CD1c-positive myeloid dendritic cell (primary cell): ENCODE data around the gene CHD3.
A peak's percentile ranks its signal among the peaks of the same experiment; 100 is the strongest.

Experiments
- DNase-seq: peaks from one replicate; pipeline ENCODE4 v3.0.0-alpha.2; 2016; ENCODE audit errors: extremely low spot score

The CHD3 gene

DNA sequence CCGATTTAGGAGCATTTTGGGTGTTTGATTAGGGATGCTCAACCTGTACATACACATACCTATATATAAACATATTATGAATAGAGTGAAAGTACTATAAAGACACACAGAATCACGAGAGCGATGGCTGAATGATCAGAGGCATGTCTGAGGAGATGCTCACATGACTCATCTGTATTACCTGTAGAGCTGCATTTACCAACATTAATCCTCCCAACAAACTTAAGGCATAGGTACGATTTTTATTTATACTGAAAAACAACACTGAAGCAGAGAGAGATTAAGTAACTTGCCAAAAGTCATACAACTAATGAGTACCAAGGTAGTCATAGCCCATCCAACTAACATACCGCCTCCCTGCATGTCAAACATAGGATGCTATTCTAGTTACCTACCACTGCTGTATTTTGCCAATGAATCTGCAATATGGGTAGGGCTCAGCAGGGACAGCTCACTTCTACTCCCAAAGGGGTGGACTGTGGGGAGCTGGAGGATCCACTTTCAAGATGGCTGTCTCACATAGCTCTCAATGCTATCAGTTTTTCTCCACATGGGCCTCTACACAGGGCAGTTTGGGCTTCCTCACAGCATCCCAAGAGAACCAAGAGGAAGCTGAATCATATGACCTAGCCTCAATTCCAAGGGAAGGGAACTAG lies 23.5 kb upstream of the CHD3 start:
- no peak for DNase-seq

DNA sequence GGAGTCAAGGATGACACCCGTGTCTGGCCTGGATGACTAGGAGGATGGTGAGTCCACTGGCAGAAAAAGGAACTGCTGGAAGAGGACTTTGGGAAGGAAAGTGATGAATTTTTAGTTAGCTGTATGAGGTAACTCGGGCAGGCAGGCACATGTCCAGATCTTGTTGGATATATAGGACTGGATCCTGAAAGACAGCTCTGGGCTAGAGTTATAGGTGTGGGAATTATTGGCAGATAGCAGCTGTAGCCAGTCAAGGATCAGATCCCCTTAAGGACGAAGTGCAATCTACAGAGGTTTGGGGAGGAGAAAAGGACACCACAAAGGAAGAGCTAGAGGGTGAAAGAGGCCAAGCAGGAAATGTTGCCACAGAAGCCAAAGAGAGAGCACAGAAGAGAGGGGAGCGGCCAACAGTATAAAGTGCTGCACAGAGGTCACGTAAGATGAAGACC lies 20.7 kb upstream of the CHD3 start:
- peak; percentile 12 for DNase-seq

DNA sequence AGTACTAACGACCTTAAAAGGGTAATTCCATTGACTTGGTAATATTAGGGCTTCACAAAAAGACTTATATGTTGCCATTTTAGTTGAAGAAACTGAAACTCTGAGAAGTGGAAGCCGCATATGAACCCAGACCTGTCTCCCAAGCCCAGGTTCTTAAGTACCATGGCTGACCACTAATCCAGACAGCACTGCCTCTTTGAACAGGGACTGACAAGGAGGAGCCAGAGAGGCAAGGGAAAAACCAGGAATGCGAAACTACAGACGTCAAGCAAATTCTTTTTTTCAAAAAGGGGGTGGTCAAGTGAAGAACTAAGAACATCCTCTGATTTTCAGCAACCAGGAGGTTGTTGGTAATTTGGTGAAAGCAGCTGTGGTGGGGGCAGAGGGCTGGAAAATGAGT lies 15.5 kb upstream of the CHD3 start:
- DNase-seq: no peak

DNA sequence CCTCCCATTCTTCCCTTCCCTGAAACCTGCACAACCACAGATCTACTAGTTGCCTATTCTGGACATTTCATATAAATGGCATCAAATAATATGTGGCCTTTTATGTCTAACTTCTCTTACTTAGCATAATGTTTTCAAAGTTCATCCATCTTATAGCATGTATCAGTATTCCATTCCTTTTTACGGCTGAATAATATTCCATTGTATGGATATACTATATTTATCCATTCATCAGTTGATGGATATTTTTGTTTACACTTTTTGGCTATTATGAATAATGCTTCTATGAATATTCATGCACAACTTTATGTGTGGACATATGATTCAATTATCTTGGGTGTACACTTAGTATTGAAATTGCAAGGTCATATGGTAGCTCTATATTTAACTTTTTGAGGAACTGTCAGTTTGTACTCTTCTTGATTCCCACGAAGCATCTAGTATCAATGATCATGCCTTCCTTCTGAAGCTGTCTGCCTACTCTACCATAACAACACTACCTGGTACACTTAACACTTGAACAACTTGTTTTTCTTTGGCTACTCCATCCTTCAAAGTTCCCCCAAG lies 12.7 kb upstream of the CHD3 start:
- DNase-seq: no peak

DNA sequence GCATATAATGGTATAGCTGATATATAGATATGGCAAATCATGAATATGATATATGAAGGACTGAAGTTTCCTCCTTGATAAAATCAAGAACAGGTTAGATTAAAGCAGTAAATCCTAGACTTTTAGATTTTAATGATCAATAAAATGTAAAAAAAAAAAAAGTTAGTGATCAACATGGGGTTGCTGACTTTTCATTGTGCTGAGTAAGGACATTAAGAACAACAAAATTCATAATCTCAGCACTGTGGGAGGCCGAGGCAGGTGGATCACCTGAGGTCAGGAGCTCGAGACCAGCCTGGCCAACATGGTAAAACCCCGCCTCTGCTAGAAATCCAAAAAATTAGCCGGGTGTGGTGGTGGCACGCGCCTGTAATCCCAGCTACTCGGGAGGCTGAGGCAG lies 10.4 kb upstream of the CHD3 start:
- no peak for DNase-seq

DNA sequence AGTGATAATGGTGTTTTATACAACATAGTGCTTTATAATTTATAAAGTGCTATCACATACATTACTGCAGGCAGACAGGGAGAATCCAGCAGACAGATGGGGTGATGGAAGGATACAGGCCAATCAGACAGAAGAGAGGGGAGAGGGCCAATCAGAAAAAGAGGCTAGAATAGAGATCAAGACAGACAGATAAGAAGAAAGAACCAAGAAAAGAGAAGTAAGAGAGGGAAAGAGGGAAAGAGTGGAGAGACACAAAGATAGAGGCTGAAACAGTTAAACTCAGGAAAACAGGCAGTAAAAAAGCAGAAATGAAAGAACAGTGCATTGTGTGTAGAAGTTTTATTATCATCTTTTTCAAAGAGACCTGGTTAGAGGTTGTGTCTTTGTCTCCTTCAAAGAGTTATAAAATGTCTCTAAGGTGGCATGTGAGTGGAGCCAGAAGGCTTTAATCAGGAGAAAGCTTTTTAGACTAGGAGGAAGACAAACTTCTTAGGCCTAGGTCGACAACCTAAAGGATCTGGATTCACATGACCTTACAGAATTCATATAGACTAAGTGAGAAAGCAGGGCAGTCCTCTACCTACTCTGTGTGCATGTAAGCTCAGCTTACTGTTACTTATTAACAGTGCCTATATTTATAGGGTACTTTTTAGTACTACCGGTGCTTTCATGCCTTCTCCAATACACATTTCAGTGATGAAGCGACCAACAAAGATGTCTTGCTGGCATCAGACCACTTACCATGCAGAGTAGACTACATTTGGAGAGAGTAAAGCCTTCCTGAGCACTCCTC lies 8.3 kb upstream of the CHD3 start:
- DNase-seq: no peak

DNA sequence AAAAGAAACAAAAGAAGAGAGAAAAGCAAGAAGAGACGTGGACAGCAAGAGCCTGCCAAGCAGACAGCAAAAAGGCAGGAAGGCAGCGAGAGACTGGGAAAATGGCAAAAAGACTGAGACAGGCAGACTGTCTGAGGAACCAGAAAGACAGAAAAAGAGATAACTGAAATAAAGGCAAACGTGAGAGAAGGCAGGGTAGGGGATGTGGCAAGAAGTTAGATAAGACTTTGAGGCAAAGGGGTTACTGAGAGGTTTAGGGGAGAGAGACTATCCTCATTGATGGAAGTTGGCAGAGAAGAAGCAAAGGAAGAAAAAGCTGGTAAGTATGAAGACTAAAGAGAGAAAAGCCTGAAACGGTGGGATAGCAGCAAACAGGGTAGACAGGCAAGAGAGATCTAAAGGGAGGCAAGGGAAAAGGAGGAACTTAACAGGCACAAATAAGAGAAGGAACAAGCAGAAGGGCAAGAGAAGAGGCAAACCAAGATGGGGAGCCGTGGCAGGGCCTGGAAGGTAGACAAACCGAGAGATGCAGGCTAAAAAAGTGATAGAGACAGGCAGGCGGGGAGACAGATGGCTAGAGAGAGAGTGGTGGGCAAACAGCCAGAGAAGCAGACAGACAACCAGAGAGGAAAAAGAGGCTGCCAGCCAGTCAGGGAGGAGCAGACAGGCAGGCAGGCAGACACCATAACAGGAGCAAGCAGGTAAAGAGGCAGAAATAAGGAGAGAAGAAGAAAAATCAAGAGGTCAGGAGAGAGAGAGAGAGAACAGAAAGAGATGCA lies 7.1 kb upstream of the CHD3 start:
- no peak for DNase-seq

DNA sequence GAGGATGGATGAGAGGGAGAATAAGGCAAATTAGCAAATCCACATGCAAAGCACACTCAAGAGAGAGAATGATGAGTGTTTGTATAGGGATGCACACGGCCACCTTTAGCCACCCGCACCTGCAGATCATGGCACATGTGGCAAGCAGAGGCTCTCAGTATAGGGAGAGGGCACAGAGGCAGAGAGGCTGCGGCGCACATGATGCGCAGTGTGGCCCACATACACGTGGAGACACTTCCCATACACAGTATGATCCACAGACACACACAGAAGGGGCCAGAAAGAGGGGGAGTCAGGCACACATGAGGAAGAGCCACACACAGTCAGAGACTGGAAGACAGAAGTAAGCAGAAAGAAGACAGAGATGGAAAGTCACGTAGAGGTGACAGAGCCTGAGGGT lies 6.5 kb upstream of the CHD3 start:
- peak; percentile 13 for DNase-seq

DNA sequence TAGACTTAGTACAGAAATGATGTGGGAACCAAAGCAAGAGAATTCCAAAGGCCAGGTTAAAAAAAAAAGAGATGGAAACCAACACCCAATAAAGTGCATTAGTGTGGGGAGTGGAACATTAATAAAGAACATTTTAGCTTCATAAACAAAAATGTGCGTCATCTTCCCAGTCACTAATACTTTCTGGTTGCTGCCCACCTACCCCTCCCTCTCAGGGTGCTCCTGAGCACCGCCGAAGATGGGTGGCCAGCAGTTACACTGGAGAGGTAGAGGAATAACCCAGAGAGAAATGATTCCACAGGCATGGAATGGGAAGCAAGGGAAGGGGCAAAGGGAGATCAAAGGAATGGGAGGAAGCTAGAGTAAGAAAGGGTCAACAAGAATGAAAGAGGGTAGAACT lies 6.0 kb upstream of the CHD3 start:
- no peak for DNase-seq

DNA sequence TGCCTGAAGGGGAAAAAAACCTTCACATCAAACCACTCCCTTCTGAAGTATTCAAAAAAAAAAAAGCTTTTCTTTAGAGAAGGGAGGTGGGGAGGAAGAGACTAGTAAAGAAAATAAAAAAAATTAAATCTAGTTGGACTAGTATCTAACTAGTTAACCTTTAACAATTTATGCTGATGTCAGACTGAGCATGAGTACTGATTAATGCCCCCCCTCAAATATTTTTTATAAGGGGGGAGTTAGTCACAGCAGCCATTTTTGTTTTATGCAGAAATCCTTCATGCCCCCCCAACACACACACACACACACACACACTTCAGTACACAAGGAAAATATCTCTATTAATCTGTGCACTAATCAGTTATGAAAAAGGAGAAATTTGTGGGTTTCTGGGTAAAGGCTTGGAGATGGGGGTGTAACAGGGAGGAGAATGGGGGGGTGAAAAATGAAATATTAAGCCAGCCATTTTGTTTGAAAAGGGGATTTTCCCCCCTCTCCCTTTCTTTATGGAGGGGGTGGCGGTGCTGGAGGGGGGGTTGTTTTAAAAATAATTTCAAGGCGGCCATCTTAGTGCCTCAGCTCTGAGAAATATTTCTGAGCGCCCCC lies 4.7 kb upstream of the CHD3 start:
- DNase-seq: peak; percentile 17

DNA sequence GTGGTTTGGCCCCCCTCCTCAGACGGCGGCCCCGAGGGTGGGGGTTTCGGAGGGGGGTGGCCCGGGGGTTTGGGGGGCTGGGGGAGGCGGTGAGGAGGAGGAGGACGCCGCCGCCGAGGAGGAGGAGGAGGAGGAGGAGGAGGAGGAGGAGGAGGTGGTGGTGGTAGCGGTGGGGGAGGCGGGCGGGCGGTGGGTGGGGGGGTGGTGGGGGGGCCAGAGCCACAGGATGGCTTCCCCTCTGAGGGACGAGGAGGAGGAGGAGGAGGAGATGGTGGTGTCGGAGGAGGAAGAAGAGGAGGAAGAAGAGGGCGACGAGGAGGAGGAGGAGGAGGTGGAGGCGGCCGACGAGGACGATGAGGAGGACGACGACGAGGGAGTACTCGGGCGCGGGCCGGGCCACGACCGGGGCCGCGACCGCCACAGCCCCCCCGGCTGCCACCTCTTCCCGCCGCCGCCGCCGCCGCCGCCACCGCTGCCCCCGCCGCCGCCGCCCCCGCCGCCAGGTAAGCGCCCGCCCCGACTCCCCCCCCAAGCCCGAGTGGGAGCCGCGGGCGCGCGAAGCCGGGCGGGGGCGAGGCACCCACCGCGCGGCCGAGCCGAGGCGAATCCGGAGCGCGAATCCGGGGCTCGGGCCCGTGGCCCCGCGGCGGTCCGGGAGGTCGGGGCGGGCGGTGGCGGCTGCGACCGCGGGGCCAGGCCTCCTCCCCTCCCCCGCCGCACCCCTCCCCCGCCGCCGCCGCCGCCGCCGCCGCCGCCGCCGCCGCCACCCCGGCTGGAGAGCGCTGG lies 3.8 kb upstream of the CHD3 start:
- no peak for DNase-seq

DNA sequence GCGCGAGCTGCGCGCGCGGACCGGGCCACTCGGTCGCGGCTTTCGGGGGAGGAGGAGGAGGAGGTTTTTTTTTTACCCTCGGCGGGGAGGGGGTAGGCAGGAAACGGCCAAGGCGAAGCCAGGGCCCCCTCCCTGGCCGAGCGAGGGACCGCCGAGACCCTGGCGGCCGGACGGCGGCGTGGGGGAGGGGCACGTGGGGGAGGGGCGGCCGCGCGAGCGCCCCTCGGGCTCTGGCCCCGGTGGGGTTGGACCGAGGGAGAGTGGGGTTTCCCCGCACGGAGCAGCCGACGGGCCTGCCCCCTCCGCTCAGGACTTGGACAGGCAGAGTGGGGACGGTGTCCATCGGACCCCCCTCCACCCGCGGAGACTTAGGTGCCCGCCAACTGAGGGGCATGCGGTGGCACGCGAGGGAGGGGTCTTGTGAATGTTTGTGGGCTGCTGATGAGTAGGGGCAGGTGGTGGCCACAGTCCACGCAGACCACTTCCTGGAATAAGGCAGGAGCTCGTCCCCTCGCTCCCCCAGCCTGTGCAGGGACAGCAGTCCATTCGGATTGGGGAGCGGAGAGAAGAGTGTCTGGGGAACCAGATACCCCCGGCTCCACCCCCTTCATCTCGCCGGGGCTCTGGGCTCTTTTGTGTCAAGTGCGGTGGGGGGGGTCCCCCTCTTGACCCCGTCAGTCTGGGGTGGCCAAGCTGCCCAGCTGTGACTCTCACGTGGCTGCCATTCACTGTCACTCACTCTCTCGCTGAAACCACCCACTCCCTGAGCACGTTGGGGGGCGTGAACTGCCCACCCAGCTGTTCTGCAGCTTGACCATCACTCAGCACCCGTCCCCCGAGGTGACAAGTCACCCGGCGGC lies 3.0 kb upstream of the CHD3 start:
- peak; percentile 40 for DNase-seq

DNA sequence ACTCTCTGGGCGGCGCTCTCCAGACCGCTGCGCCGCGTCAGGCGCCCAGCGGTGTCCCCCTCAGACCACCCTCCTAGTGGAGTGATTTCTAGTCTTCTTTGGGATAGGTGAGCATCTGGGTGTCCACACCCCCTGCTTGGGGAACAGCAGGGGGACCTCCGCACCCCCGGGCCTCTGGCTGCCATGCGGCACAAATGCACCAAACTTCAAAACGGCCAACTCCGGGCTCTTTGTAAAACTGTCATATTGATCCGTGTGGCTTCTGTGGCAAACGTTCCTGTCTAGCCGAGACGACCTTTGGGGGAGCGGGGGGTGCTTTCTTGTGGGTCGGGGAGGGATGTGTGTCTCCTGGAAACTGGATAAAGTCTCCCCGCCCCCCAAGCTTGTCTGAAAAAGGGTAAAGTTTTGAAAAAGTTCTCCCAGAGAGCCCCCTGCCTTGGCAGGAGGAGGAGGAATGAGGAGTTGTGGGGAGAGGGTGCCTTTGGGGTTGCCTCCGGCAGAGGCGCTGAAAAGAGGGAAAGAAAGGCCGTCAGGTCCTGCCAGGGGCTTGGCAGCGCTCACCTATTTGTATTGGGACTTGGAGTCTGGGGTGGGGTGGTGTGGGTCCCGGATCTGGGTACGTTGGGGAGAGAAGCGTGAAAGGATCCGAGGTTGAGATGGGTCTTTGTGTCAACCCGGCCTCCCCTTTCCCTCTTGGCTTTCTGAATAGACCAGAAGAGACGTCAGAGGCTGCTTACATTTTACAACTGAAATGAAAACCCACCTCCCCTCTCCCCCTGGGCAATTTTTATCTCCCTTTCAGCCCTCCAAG lies 2.2 kb upstream of the CHD3 start:
- peak; percentile 32 for DNase-seq

DNA sequence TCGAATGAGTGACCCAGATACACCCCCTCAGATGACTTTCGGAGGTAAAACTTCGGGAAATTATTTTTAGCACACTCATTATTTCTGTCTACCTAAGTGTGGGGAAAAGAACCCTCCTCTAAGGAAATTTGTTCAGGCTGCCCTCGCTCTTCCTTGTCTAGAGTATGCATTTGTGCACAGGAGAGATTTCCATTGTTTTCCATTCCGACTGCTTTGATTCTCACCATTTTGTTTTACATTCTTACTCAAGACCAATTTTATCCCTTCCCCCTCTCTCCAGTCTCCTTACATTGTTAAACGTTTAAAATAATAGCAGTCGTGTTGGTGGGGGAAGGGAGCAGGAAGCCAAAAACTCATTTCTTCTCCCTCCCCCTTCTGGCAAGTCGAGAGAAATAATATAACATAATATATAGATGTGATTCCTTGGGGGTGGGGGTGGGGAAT lies 1.5 kb upstream of the CHD3 start:
- no peak for DNase-seq

DNA sequence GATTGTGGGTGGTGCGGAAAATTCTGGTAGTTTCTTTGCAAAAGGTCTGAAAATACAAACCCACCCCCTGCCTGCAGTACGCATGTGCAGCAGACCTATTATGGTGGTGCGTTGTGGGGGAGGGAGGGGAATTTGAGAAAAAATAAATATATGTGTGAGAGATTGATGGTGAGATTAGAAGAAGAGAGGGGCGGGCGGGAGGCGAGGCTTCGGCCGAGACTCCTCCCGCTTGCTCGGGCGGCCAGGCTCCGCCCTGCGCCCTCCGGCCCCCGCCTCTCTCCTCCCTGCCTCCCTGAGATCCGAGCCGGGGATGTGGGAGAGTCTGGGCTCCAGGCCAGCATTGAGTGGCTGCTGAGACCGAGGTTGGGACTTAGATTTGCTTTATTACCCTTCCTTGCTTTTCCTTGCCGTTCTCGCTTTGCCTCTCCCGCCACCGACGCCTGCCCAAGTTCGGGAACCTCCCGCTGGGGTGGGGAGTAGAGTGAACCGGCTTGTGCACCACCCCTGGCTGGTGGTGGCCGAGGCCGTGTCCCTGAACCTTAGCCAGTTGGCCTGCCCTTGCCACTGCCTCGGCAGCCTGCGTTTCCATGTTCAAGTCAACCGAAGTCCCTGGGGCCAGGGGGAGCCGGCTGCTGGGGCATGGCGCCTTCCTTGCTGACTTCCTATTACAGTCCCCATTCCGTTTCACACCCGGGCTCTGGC lies 956 bp upstream of the CHD3 start:
- peak; percentile 82 for DNase-seq

DNA sequence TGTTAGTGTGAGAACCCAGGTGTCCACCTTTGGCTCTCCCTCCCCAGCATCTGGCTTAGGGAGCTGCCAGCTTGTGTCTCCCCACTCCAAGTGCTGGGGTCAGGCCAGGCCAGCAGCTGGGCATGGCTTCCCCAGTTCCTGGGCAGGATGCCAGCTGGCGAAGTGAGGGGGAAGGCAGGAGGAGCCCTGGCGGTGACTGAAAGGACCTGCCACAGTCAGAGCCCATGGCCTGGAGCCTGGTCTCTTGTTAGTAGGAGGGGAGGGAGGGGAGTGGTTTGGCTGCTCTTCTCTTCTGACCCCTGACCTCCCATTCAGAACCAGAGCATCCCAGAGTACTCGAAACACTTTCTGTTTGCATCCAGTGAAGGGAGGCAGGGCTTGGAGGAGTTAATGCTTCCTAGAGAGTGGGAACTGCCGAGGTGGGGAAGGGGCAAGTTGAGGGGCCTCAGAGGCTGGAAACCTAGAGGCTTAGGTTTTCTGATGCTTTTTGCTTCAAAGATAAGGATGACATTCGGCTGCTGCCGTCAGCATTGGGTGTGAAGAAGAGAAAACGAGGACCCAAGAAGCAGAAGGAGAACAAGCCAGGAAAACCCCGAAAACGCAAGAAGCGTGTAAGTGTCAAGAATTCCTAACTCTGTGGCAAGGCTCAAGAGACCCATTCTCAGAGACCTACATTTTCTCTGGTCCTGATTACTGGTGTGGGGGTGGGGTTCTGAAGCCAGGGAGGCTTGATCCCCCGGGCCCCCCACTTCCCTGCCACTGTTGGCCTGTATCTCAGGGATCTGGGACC lies 772 bp downstream of the CHD3 start:
- DNase-seq: peak; percentile 91

DNA sequence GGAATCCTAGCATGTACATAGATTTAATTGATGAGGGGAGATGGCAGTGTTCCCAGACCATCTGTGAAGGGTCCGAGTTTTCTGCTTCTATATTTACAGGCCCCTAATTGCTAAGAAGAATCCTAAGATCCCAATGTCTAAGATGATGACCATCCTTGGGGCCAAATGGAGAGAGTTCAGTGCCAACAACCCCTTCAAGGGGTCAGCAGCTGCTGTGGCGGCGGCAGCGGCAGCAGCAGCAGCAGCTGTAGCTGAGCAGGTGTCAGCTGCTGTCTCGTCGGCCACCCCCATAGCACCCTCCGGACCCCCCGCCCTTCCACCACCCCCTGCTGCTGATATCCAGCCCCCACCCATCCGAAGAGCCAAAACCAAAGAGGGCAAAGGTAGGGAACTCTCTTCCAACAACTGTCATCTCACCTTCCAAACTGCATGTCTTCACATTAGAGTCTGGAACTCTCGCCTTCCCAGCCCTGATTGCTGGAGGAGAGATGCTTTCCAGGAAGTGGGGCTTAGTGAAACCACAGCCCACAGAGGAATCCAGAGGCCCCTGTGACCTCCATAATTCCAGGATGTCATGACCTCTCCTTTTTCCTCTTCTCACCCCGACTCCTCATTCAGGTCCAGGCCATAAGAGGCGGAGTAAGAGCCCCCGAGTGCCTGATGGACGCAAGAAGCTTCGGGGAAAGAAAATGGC lies 4.7 kb downstream of the CHD3 start:
- DNase-seq: no peak
